CD4-positive, CD25-positive, alpha-beta regulatory T cell (primary cell): ENCODE data around the gene RAD21L1. TPM values are rescaled to one million over a fixed set of nuclear protein-coding genes. Genes with fewer than 3 reads are reported as not detected.

Experiments
- ATAC-seq, 2 donors: fragments of 150-1000 bp; cut with Tn5 transposase; one replicate each; pipeline ENCODE4 v1.10.0; 2021; ENCODE audit warnings: low read depth in 2 of 2, moderate number of reproducible peaks in 2 of 2, moderate library complexity in 1 of 2
- DNase-seq, 3 donors: peaks; one replicate each; pipeline versions ENCODE4 v3.0.0 to v3.0.0-alpha.2; 2012 to 2022; ENCODE audit warnings: mixed read lengths in 1 of 3
- H3K27ac ChIP-seq: one replicate; pipeline ENCODE4 v1.7.0; 2013; ENCODE audit warnings: mild to moderate bottlenecking, low read length; ENCODE audit not compliant: insufficient read depth, poor library complexity, severe bottlenecking
- H3K27me3 ChIP-seq: one replicate; pipeline ENCODE4 v1.7.0; 2013; ENCODE audit warnings: low read length; ENCODE audit not compliant: control insufficient read depth, insufficient read depth
- H3K36me3 ChIP-seq: one replicate; pipeline ENCODE4 v1.7.0; 2013; ENCODE audit warnings: mild to moderate bottlenecking, low read length, moderate library complexity; ENCODE audit not compliant: control insufficient read depth, insufficient read depth
- H3K4me1 ChIP-seq: 2 replicates; pipeline ENCODE4 v1.7.0; 2013; ENCODE audit warnings: mild to moderate bottlenecking, low read length; ENCODE audit not compliant: insufficient read depth, control insufficient read depth, poor library complexity, severe bottlenecking
- H3K4me3 ChIP-seq: one replicate; pipeline ENCODE4 v1.7.0; 2013; ENCODE audit warnings: low read depth, mild to moderate bottlenecking, low read length, moderate library complexity
- H3K9me3 ChIP-seq, 2 experiments: 1 replicate in 1 of 2; 2 replicates in 1 of 2; pipeline ENCODE4 v1.7.0; 2013; ENCODE audit warnings: low read length in 2 of 2, mild to moderate bottlenecking in 1 of 2, moderate library complexity in 1 of 2; ENCODE audit not compliant: control insufficient read depth in 2 of 2
- H3K27ac Mint-ChIP-seq, 3 donors: one replicate each; pipeline ENCODE4 v1.8.0; 2020 to 2022; ENCODE audit warnings: mild to moderate bottlenecking in 3 of 3, mixed read lengths in 3 of 3, moderate library complexity in 2 of 3
- H3K27me3 Mint-ChIP-seq: one replicate; pipeline ENCODE4 v1.8.0; 2022; ENCODE audit warnings: mild to moderate bottlenecking, mixed read lengths
- H3K36me3 Mint-ChIP-seq: one replicate; pipeline ENCODE4 v1.8.0; 2020; ENCODE audit warnings: mixed read lengths
- H3K4me1 Mint-ChIP-seq, 4 donors: one replicate each; pipeline ENCODE4 v1.8.0; 2020 to 2022; ENCODE audit warnings: mixed read lengths in 4 of 4, mild to moderate bottlenecking in 1 of 4
- H3K4me3 Mint-ChIP-seq, 4 donors: one replicate each; pipeline ENCODE4 v1.8.0; 2020 to 2022; ENCODE audit warnings: mild to moderate bottlenecking in 4 of 4, mixed read lengths in 4 of 4, moderate library complexity in 3 of 4
- H3K9me3 Mint-ChIP-seq, 7 donors: one replicate each; pipeline ENCODE4 v1.8.0; 2020 to 2022; ENCODE audit warnings: mixed read lengths in 7 of 7, mild to moderate bottlenecking in 3 of 7, moderate library complexity in 2 of 7
- polyA plus RNA-seq, 4 donors: library from polyadenylated mRNA; unstranded; fragments of 300-500 nt; fragmentation: Illumina TruSeq; gene quantifications; one replicate each; pipeline ENCODE4 v1.2.3, GENCODE V29; 2021
- total RNA-seq: library from RNA; stranded (reverse); gene quantifications from one replicate; pipeline ENCODE4 v1.2.3, GENCODE V29; 2022

Gene RAD21L1
- total and polyA plus RNA-seq, 5 donors from 2014 or later = 0.46 TPM; not detected in 4

GRCh38 chr20:1255675-1256074 lies 29.8 kb downstream of the RAD21L1 start:
- ATAC-seq = no peak
- Mint-ChIP-seq H3K4me3 (no peak overlapping the region), H3K27ac (no peak overlapping the region)

GRCh38 chr20:1263853-1264252 lies 38.0 kb downstream of the RAD21L1 start:
- Histone ChIP-seq H3K4me3 (no peak overlapping the region), H3K27me3 (peaks cover 13% of the 10 kb centered on the region), H3K4me1 (peaks cover 32% of the 10 kb centered on the region), H3K36me3 (no peaks in the 10 kb centered on the region), H3K9me3 (peaks cover 5 to 6% of the 10 kb centered on the region in 2 experiments), H3K27ac (no peak overlapping the region)
- ATAC-seq (no peak), DNase-seq (no peak)
- H3K4me3 Mint-ChIP-seq = peak overlapping the region in 3 of 4 donors; percentile 26 to 69 (median 28)
- no peaks in the 10 kb centered on the region for H3K9me3 Mint-ChIP-seq
- H3K4me1 Mint-ChIP-seq = peaks cover 12 to 51% (median 33%) of the 10 kb centered on the region in 4 donors
- no peaks in the 10 kb centered on the region for H3K36me3 Mint-ChIP-seq
- H3K27ac Mint-ChIP-seq = peak overlapping the region in 1 of 3 donors; percentile 59
- peaks cover 9% of the 10 kb centered on the region for H3K27me3 Mint-ChIP-seq

More at GRCh38 chr20:1255675-1256074, 29.8 kb downstream of the RAD21L1 start:
- peaks cover 0 to 6% (median 4%) of the 10 kb centered on the region in 4 donors for H3K4me1 Mint-ChIP-seq
- no peak for DNase-seq
- no peaks in the 10 kb centered on the region for H3K36me3 Mint-ChIP-seq
- H3K4me1 ChIP-seq = no peaks in the 10 kb centered on the region
- H3K27me3 Mint-ChIP-seq = peaks cover 41% of the 10 kb centered on the region
- H3K27ac ChIP-seq = no peak overlapping the region
- H3K9me3 ChIP-seq = peaks cover 0 to 6% of the 10 kb centered on the region in 2 experiments
- H3K4me3 ChIP-seq = no peak overlapping the region
- peaks cover 0 to 5% (median 0%) of the 10 kb centered on the region in 7 donors for H3K9me3 Mint-ChIP-seq
- H3K27me3 ChIP-seq = peaks cover 40% of the 10 kb centered on the region
- no peaks in the 10 kb centered on the region for H3K36me3 ChIP-seq

DNA sequence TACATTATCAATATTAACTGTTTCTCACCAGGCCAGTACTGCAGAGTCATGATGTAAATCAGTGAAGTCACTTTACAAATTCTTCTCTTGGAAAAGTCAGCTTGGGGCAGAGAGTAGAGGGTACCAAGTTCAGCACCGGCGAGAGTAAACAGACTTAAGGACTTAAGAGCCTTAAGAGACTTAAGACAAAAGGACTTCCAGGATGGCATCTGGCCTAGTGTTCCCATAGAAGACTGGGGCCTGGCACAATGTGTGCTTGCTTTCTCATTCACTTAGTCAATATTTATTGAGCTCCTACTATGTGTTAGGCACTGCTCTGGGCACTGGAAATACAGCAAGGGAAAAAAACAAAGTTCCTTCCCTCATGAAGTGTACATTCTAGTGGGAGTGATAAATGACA lies 38.9 kb downstream of the RAD21L1 start:
- Mint-ChIP-seq H3K4me3 (peak overlapping the region; percentile 84 to 91 (median 89)), H3K36me3 (no peaks in the 10 kb centered on the region), H3K27me3 (peaks cover 9% of the 10 kb centered on the region), H3K4me1 (peaks cover 12 to 59% (median 41%) of the 10 kb centered on the region in 4 donors), H3K27ac (peak overlapping the region; percentile 95), H3K9me3 (no peaks in the 10 kb centered on the region)
- Histone ChIP-seq H3K4me1 (peaks cover 32% of the 10 kb centered on the region), H3K36me3 (no peaks in the 10 kb centered on the region), H3K4me3 (no peak overlapping the region), H3K27me3 (peaks cover 13% of the 10 kb centered on the region), H3K27ac (peak overlapping the region; percentile 38), H3K9me3 (peaks cover 5 to 6% of the 10 kb centered on the region in 2 experiments)
- DNase-seq = no peak
- no peak for ATAC-seq

DNA sequence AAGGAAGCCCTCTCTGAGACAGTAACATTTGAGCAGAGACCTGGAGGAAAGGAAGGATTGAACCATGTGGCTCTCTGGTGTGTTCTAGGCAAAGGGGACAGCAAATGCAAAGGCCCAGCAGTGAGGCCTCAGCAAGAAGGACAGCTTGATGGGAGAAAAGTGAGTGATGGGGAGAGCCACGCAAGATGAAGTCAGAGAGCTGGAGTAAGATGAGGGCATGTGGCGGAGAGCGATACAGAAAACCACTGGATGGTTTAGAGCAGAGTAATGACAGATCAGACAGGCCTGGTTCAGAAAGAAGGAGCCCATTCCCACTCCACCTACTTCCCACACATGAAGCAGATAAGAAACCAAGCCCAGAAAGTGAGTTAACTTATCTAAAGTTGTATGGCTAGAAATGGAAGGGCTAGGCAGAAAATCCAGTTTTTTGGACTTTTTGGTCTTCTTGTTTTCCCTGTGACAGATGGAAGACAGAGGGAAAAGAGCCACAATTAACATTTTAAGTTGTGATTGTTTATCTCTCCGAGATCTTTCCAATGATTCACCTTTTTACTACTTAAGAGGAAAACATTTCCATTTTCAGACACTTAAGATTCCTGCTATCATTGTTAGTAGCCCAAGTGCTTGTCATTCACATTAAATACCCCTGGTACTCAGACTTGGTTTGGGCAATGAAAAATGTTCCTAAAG lies 39.5 kb downstream of the RAD21L1 start:
- Mint-ChIP-seq H3K9me3 (no peaks in the 10 kb centered on the region), H3K4me1 (peaks cover 12 to 59% (median 41%) of the 10 kb centered on the region in 4 donors), H3K27me3 (peaks cover 9% of the 10 kb centered on the region), H3K4me3 (peak overlapping the region; percentile 84 to 91 (median 89)), H3K36me3 (no peaks in the 10 kb centered on the region), H3K27ac (peak overlapping the region; percentile 95 to 99 (median 95))
- peaks cover 11% of the 10 kb centered on the region for H3K27me3 ChIP-seq
- peaks cover 32% of the 10 kb centered on the region for H3K4me1 ChIP-seq
- no peaks in the 10 kb centered on the region for H3K36me3 ChIP-seq
- H3K9me3 ChIP-seq = peaks cover 5 to 6% of the 10 kb centered on the region in 2 experiments
- DNase-seq (no peak), ATAC-seq (no peak)
- H3K4me3 ChIP-seq = peak overlapping the region; percentile 80
- H3K27ac ChIP-seq = peak overlapping the region; percentile 78

DNA sequence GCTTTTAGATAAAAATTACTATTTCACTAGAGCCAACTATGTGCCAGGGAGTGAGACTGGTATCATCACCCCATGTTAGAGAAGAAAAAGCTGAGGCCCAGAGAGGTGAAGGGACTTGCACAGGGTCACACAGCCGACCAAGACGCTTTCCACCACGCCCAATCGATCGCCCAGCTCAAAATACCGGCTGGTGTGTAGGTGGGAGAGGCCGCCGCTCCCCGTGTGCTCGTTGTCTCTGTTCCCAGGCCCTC lies 40.0 kb downstream of the RAD21L1 start:
- H3K36me3 Mint-ChIP-seq = no peaks in the 10 kb centered on the region
- Histone ChIP-seq H3K36me3 (no peaks in the 10 kb centered on the region), H3K27me3 (peaks cover 7% of the 10 kb centered on the region), H3K4me1 (peaks cover 32% of the 10 kb centered on the region), H3K27ac (peak overlapping the region; percentile 78), H3K9me3 (peaks cover 5 to 6% of the 10 kb centered on the region in 2 experiments), H3K4me3 (peak overlapping the region; percentile 80)
- peaks cover 12 to 61% (median 42%) of the 10 kb centered on the region in 4 donors for H3K4me1 Mint-ChIP-seq
- H3K9me3 Mint-ChIP-seq = no peaks in the 10 kb centered on the region
- H3K27me3 Mint-ChIP-seq = peaks cover 9% of the 10 kb centered on the region
- no peak for DNase-seq
- peak overlapping the region; percentile 95 to 99 (median 95) for H3K27ac Mint-ChIP-seq
- H3K4me3 Mint-ChIP-seq = peak overlapping the region; percentile 84 to 91 (median 89)
- no peak for ATAC-seq

DNA sequence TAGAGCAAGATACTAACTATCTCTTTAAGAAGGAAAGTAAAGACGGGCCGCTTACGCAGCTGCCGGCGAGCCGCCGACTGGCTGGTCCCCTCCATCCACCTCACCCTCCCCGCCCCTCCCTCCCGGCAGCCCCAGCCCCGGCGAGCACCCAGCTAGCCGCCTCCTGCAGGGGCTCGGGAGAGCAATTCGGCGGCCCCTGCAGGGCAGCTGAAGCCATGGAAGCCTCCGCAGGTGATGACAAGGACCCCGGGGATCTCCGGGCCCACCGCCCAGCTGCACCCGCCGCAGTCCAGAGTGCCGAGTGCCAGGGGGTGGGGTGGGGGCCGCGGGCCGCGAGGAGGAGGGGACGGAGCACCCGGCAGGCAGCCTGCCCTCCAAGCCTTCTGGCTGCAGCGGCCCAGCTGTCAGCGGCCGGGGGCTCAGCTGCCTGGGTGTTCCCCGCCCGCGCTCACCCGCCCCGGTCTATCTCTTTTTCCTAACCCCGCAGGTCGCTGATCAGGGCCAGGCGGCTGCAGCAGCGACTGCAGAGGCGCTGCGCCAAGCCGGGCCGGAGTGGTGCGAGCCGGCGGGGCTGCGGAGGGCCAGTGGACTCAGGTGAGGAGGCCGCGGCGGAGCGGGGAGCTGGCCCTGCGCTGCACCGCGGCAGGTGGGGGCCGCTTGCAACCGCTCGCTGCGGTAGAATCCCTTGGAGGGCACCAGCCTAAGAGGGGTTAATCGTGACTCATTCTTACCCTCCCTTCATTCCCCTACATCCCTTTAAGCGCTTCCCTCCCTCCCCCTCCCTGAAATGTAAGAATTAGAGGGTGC lies 40.5 kb downstream of the RAD21L1 start, which contains the start of gene SNPH:
TSS of gene SNPH (plus strand) at position 128 of the 807 bp plus-strand sequence. CDS start 29,946 bp downstream, outside the sequence.
- H3K27ac ChIP-seq = peak within 1 kb of the TSS; percentile 78
- H3K9me3 Mint-ChIP-seq = no peaks in the 10 kb centered on the region
- peaks cover 9% of the 10 kb centered on the region for H3K27me3 Mint-ChIP-seq

DNA sequence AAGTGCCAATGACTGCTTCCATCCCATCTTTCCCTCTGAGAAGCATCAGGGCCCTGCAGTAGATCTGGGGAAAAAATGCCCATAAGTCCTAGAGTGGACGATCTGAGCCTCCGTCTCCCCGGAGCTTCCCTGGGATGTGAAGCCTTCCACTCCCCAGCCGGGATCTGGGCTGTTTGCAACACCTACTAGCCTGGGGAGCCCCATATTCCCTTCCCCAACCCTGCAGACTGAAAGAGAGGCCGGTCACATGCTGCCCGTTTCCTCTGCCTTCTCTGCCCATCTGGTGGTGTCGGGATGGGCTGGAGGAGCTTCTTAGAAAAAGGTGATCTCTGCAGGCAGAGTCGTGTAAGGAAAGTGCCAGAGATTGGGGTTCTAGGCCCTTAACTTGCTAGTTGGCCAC lies 41.3 kb downstream of the RAD21L1 start:
- H3K4me3 ChIP-seq = peak overlapping the region; percentile 28
- peak overlapping the region; percentile 78 for H3K27ac ChIP-seq
- Mint-ChIP-seq H3K27me3 (peaks cover 3% of the 10 kb centered on the region), H3K9me3 (no peaks in the 10 kb centered on the region), H3K36me3 (no peaks in the 10 kb centered on the region), H3K4me1 (peaks cover 12 to 67% (median 46%) of the 10 kb centered on the region in 4 donors), H3K4me3 (peak overlapping the region; percentile 84 to 92 (median 90)), H3K27ac (peak overlapping the region; percentile 63 to 88 (median 81))
- no peak for DNase-seq
- H3K9me3 ChIP-seq = peaks cover 4 to 5% of the 10 kb centered on the region in 2 experiments
- peaks cover 32% of the 10 kb centered on the region for H3K4me1 ChIP-seq
- no peak for ATAC-seq
- no peaks in the 10 kb centered on the region for H3K36me3 ChIP-seq
- peaks cover 4% of the 10 kb centered on the region for H3K27me3 ChIP-seq

More for the DNA sequence above, 40.5 kb downstream of the RAD21L1 start, which contains the start of gene SNPH:
- no peaks in the 10 kb centered on the region for H3K36me3 ChIP-seq
- peaks cover 4% of the 10 kb centered on the region for H3K27me3 ChIP-seq
- Mint-ChIP-seq H3K4me1 (peaks cover 12 to 64% (median 43%) of the 10 kb centered on the region in 4 donors), H3K36me3 (no peaks in the 10 kb centered on the region), H3K27ac (peak within 1 kb of the TSS; percentile 95 to 99 (median 95)), H3K4me3 (peak within 1 kb of the TSS; percentile 84 to 92 (median 90))
- H3K9me3 ChIP-seq = peaks cover 5 to 6% of the 10 kb centered on the region in 2 experiments
- DNase-seq (peak; percentile 69 to 88 (median 75)), ATAC-seq (peak; percentile 91 to 92)
- H3K4me3 ChIP-seq = peak within 1 kb of the TSS; percentile 80
- peaks cover 32% of the 10 kb centered on the region for H3K4me1 ChIP-seq
